H1 (cell line): ENCODE data around the gene HOXB8. TPM values are rescaled to one million over a fixed set of nuclear protein-coding genes. Genes with fewer than 3 reads are reported as not detected.
A peak's percentile ranks its signal among the peaks of the same experiment; 100 is the strongest.

Experiments used
- CTCF ChIA-PET: fragments of 300-600 bp; sonication (Branson Sonifier 250); formaldehyde crosslinking; loops from one replicate; lab custom pipeline; 2021; ENCODE audit not compliant: partially characterized antibody; lab: Charles Lee
- POLR2A ChIA-PET: fragments of 300-600 bp; sonication (Branson Sonifier 250); formaldehyde crosslinking; loops from one replicate; lab custom pipeline; 2021; ENCODE audit warnings: inconsistent platforms; ENCODE audit not compliant: partially characterized antibody; lab: Charles Lee
- DNase-seq, 2 experiments: peaks; one replicate each; pipeline versions ENCODE4 v3.0.0 to v3.0.0-alpha.2; 2010 to 2022; ENCODE audit warnings: low spot score in 2 of 2, low read depth in 1 of 2, mixed read lengths in 1 of 2
- FAIRE-seq: peaks from 2 replicates; lab custom pipeline; 2011; peaks lifted over from hg19 to GRCh38; lab: Jason Lieb, UNC
- H2AFZ ChIP-seq: 2 replicates; pipeline ENCODE4 v1.8.1; 2012; ENCODE audit warnings: low read length, inconsistent platforms
- H2AK5ac ChIP-seq: 2 replicates; pipeline ENCODE4 v1.6.1; 2013; ENCODE audit warnings: low read depth, low read length
- H2BK120ac ChIP-seq: replicated peaks from 2 replicates; pipeline ENCODE3; 2013; ENCODE audit warnings: low read depth, low read length, inconsistent platforms
- H2BK12ac ChIP-seq: 2 replicates; pipeline ENCODE4 v1.6.1; 2013; ENCODE audit warnings: low read depth, low read length
- H2BK15ac ChIP-seq: 2 replicates; pipeline ENCODE4 v1.6.1; 2013; ENCODE audit warnings: low read length
- H2BK20ac ChIP-seq: 2 replicates; pipeline ENCODE4 v1.6.1; 2013; ENCODE audit warnings: low read length
- H2BK5ac ChIP-seq: 2 replicates; pipeline ENCODE4 v1.6.1; 2013; ENCODE audit warnings: low read depth, low read length
- H3K14ac ChIP-seq: 2 replicates; pipeline ENCODE4 v1.6.1; 2013; ENCODE audit warnings: inconsistent platforms; ENCODE audit not compliant: insufficient read length
- H3K18ac ChIP-seq: 2 replicates; pipeline ENCODE4 v1.6.1; 2013; ENCODE audit warnings: low read length; ENCODE audit errors: extremely low read depth
- H3K23ac ChIP-seq: 2 replicates; pipeline ENCODE4 v1.6.1; 2013; ENCODE audit warnings: inconsistent platforms; ENCODE audit not compliant: insufficient read length
- H3K23me2 ChIP-seq: 2 replicates; pipeline ENCODE4 v1.6.1; 2013; ENCODE audit warnings: low read depth, low read length
- H3K27ac ChIP-seq: 2 replicates; pipeline ENCODE4 v1.6.1; 2011; ENCODE audit warnings: low read depth, low read length, inconsistent platforms
- H3K27me3 ChIP-seq, 4 experiments: replicated peaks in 1 of 4; 1 replicate in 1 of 4; 2 replicates in 3 of 4; pipeline versions ENCODE4 v1.6.1 to v1.8.1; 2011 to 2013; ENCODE audit warnings: low read length in 3 of 4, mild to moderate bottlenecking in 3 of 4, inconsistent platforms in 2 of 4, mixed read lengths in 2 of 4, moderate library complexity in 1 of 4; ENCODE audit not compliant: control insufficient read depth in 3 of 4, insufficient read depth in 3 of 4; ENCODE audit errors: extremely low read depth in 1 of 4
- H3K36me3 ChIP-seq, 4 experiments: 2 replicates each; pipeline versions ENCODE4 v1.6.1 to v1.8.1; 2011 to 2013; ENCODE audit warnings: mild to moderate bottlenecking in 4 of 4, low read length in 3 of 4, moderate library complexity in 2 of 4, control low read depth in 1 of 4, inconsistent platforms in 1 of 4; ENCODE audit not compliant: insufficient read depth in 4 of 4, control insufficient read depth in 2 of 4
- H3K4ac ChIP-seq: replicated peaks from 2 replicates; pipeline ENCODE3; 2013; ENCODE audit warnings: low read length, low read depth, mixed read lengths, inconsistent platforms; ENCODE audit not compliant: insufficient read length
- H3K4me1 ChIP-seq, 4 experiments: replicated peaks in 1 of 4; 1 replicate in 1 of 4; 2 replicates in 3 of 4; pipeline versions ENCODE4 v1.6.1 to v1.8.1; 2011 to 2013; ENCODE audit warnings: low read length in 3 of 4, inconsistent platforms in 2 of 4, mixed read lengths in 1 of 4; ENCODE audit not compliant: insufficient read depth in 4 of 4, control insufficient read depth in 3 of 4
- H3K4me2 ChIP-seq, 2 experiments: 2 replicates each; pipeline versions ENCODE4 v1.6.1 to v1.8.1; 2011 to 2013; ENCODE audit warnings: low read depth in 2 of 2, low read length in 2 of 2, control low read depth in 1 of 2, inconsistent platforms in 1 of 2, mild to moderate bottlenecking in 1 of 2; ENCODE audit not compliant: insufficient read depth in 1 of 2
- H3K4me3 ChIP-seq, 4 experiments: fragments of 200-600, 300-600 bp in 1 of 4; sonication (generic), shearing (Covaris generic), sonication (Bioruptor Twin) in 1 of 4; 2 replicates each; pipeline versions ENCODE4 v1.5.1 to v1.8.1; 2011 to 2016; ENCODE audit warnings: low read length in 4 of 4, low read depth in 3 of 4, control low read depth in 2 of 4, inconsistent platforms in 2 of 4, mild to moderate bottlenecking in 2 of 4, mixed read lengths in 1 of 4, moderate library complexity in 1 of 4; ENCODE audit not compliant: insufficient read depth in 2 of 4; ENCODE audit errors: extremely low read depth in 1 of 4
- H3K56ac ChIP-seq: replicated peaks from 2 replicates; pipeline ENCODE3; 2013; ENCODE audit warnings: low read depth, mild to moderate bottlenecking, mixed read lengths, low read length, inconsistent platforms; ENCODE audit not compliant: insufficient read length
- H3K79me1 ChIP-seq: 2 replicates; pipeline ENCODE4 v1.6.1; 2013; ENCODE audit warnings: low read depth, low read length, control low read depth
- H3K79me2 ChIP-seq, 2 experiments: 2 replicates each; pipeline versions ENCODE4 v1.6.1 to v1.8.1; 2012 to 2013; ENCODE audit warnings: low read length in 2 of 2, mild to moderate bottlenecking in 2 of 2, inconsistent platforms in 1 of 2; ENCODE audit not compliant: insufficient read depth in 2 of 2, control insufficient read depth in 1 of 2
- H3K9ac ChIP-seq, 4 experiments: replicated peaks in 1 of 4; 1 replicate in 1 of 4; 2 replicates in 3 of 4; pipeline versions ENCODE4 v1.6.1 to v1.8.1; 2011 to 2013; ENCODE audit warnings: low read depth in 3 of 4, low read length in 3 of 4, control low read depth in 2 of 4, mild to moderate bottlenecking in 2 of 4, moderate library complexity in 2 of 4, inconsistent platforms in 1 of 4; ENCODE audit errors: extremely low read depth in 1 of 4
- H3K9me3 ChIP-seq, 2 experiments: 2 replicates each; pipeline versions ENCODE4 v1.6.1 to v1.8.1; 2012 to 2013; ENCODE audit warnings: mild to moderate bottlenecking in 2 of 2, moderate library complexity in 2 of 2, control low read depth in 1 of 2, inconsistent platforms in 1 of 2, low read depth in 1 of 2, low read length in 1 of 2, mixed read lengths in 1 of 2; ENCODE audit not compliant: insufficient read depth in 2 of 2
- H4K20me1 ChIP-seq, 2 experiments: replicated peaks in 1 of 2; 2 replicates each; pipeline versions ENCODE3 to v1.8.1; 2011 to 2013; ENCODE audit warnings: inconsistent platforms in 2 of 2, low read length in 2 of 2, mild to moderate bottlenecking in 1 of 2; ENCODE audit not compliant: insufficient read depth in 2 of 2, control insufficient read depth in 1 of 2
- H4K5ac ChIP-seq: 2 replicates; pipeline ENCODE4 v1.6.1; 2013; ENCODE audit warnings: low read length, low read depth, mixed read lengths, inconsistent platforms; ENCODE audit not compliant: insufficient read length
- H4K8ac ChIP-seq: 2 replicates; pipeline ENCODE4 v1.8.0; 2013; ENCODE audit warnings: mild to moderate bottlenecking, moderate library complexity, low read length, inconsistent platforms; ENCODE audit not compliant: insufficient read depth; ENCODE audit errors: extremely low read depth
- H4K91ac ChIP-seq: replicated peaks from 2 replicates; pipeline ENCODE3; 2013; ENCODE audit warnings: low read length, mixed read lengths, inconsistent platforms; ENCODE audit not compliant: insufficient read length
- CBX8 ChIP-seq: fragments of 300-800, 300-1000 bp; sonication (generic); IDR thresholded peaks from 2 replicates; pipeline ENCODE4 v1.7.1; 2016; ENCODE audit warnings: low read depth, low read length, borderline replicate concordance
- EZH2 ChIP-seq: fragments of 200-600 bp; sonication (generic); IDR thresholded peaks from 2 replicates; pipeline ENCODE4 v1.7.1; 2012; ENCODE audit warnings: low read depth, mild to moderate bottlenecking, moderate library complexity, low read length, inconsistent platforms; ENCODE audit not compliant: severe bottlenecking
- GABPA ChIP-seq: IDR thresholded peaks from 2 replicates; pipeline ENCODE4 v1.6.1; 2011; ENCODE audit warnings: mild to moderate bottlenecking, low read length, moderate library complexity, borderline replicate concordance; ENCODE audit not compliant: insufficient read depth
- HDAC6 ChIP-seq: IDR thresholded peaks from one replicate; pipeline ENCODE4 v1.7.1; 2012; ENCODE audit warnings: low read depth, mild to moderate bottlenecking, inconsistent platforms, low read length, moderate library complexity
- RNF2 ChIP-seq: fragments of 200-900, 300-1000 bp; sonication (generic); IDR thresholded peaks from 2 replicates; pipeline ENCODE4 v1.7.1; 2016; ENCODE audit warnings: borderline replicate concordance, low read depth, mild to moderate bottlenecking, antibody characterized with exemption, low read length; ENCODE audit not compliant: poor library complexity, severe bottlenecking; ENCODE audit errors: missing control alignments
- SIRT6 ChIP-seq: IDR thresholded peaks from one replicate; pipeline ENCODE4 v1.7.1; 2012; ENCODE audit warnings: low read length, inconsistent platforms
- SUZ12 ChIP-seq: fragments of 200-600 bp; sonication (generic); IDR thresholded peaks from 2 replicates; pipeline ENCODE4 v1.6.1; 2012; ENCODE audit warnings: mild to moderate bottlenecking, inconsistent platforms, low read length, moderate library complexity, mixed read lengths
- WGBS, 2 experiments: shearing (Covaris generic) in 1 of 2; methylation state at CpG; one replicate each; pipeline versions ENCODE4 v1.1.6 to v1.1.7; 2013 to 2015; ENCODE audit warnings: low lambda C conversion rate in 2 of 2, mixed read lengths in 2 of 2, inconsistent platforms in 1 of 2, low coverage in 1 of 2, missing lambda C conversion rate in 1 of 2; ENCODE audit not compliant: insufficient replicate concordance in 2 of 2, insufficient coverage in 1 of 2, insufficient read length in 1 of 2; ENCODE audit errors: extremely low coverage in 1 of 2, missing lambda C conversion rate in 1 of 2; 5-methylcytosine and 5-hydroxymethylcytosine counted together
- polyA plus RNA-seq, 7 experiments: library from polyadenylated mRNA; depleted of rRNA in 3 of 7; stranded (reverse) in 5 of 7; unstranded in 2 of 7; fragments of >200 nt in 5 of 7; fragments of 200-250 nt in 2 of 7; gene quantifications; 1 replicate in 5 of 7; 2 replicates in 1 of 7; 4 replicates in 1 of 7; pipeline versions ENCODE4 v1.2.1 to v1.2.3, GENCODE V29; 2011 to 2013; ENCODE audit warnings: missing spikeins in 2 of 7, mixed read lengths in 2 of 7
- total RNA-seq: library from RNA; stranded (reverse); fragmentation: NEBNext Ultra II Directional; extraction: Animal tissue kit (Norgen Biotek cat#: 25700); gene quantifications from 2 replicates; pipeline ENCODE4 v1.2.1, GENCODE V29; 2021

HOXB8 gene
- total and polyA plus RNA-seq, 2 of the 8 experiments (the other 6 are each of a cell fraction or from before 2014, with no cell fraction given) = not detected

GRCh38 chr17:48617471-48618255 is 2.6 kb upstream of the HOXB8 start:
- peaks cover 0 to 19% (median 0%) of the 10 kb centered on the region in 4 experiments; a peak in 1 of 8 replicates for H3K36me3 ChIP-seq
- H3K14ac ChIP-seq = no peak overlapping the region
- no peak for DNase-seq
- no peak overlapping the region for H2BK12ac ChIP-seq
- no peak overlapping the region for H2AFZ ChIP-seq
- H4K20me1 ChIP-seq = peaks cover 27 to 44% of the 10 kb centered on the region in 2 experiments
- no peak overlapping the region for H2BK5ac ChIP-seq
- POLR2A ChIA-PET = no interaction called here
- no peaks in the 10 kb centered on the region for H3K23me2 ChIP-seq
- H3K27ac ChIP-seq = no peak overlapping the region
- H2BK15ac ChIP-seq = no peak overlapping the region
- no peak overlapping the region for H3K4ac ChIP-seq
- peak; percentile 96 for TF ChIP-seq RNF2
- no peak for TF ChIP-seq HDAC6
- peak; percentile 98 for TF ChIP-seq SUZ12
- TF ChIP-seq GABPA = 0 out of 2 replicates have a peak, but pooled peaks have one; percentile 15
- peak; percentile 96 for TF ChIP-seq CBX8
- no peak for TF ChIP-seq SIRT6
- peak; percentile 96 for TF ChIP-seq EZH2
- TF ChIP-seq, all 59 proteins: peak for 5
- FAIRE-seq = no peak
- Histone ChIP-seq H3K79me1 (no peaks in the 10 kb centered on the region), H3K18ac (no peak overlapping the region), H3K4me3 (no peak overlapping the region), H3K4me2 (no peak overlapping the region), H3K4me1 (peaks cover 0 to 5% (median 3%) of the 10 kb centered on the region in 4 experiments; a peak in 5 of 7 replicates), H3K9ac (no peak overlapping the region), H3K9me3 (no peaks in the 10 kb centered on the region; a peak in 1 of 4 replicates), H2BK20ac (no peak overlapping the region), H4K91ac (no peak overlapping the region), H2AK5ac (no peak overlapping the region), H3K56ac (no peak overlapping the region), H3K27me3 (peaks cover 97 to 100% (median 99%) of the 10 kb centered on the region in 4 experiments), H4K5ac (no peak overlapping the region), H3K79me2 (no peaks in the 10 kb centered on the region), H4K8ac (no peak overlapping the region), H3K23ac (no peak overlapping the region), H2BK120ac (no peak overlapping the region)
- WGBS, 2 experiments = 12% methylated on average over 36 of the region's 43 CpGs; no CpG with 5 or more reads in 1 of the 2 experiments
- CTCF ChIA-PET = interaction anchor here (0.5 to 5.4 kb wide), 38 partner anchors 10 to 592 kb away, joined by 3 to 30 read pairs (median 5); partner anchors contain the start of genes HOXB3, HOXB5 and HOXB9
